OCI-LY7 (cell line): ENCODE results near the gene MED20. TPM values are rescaled to one million over a fixed set of nuclear protein-coding genes. Genes with fewer than 3 reads are reported as not detected.

ENCODE experiments used
- BruUV-seq: library from RNA; stranded (reverse); fragments of 400-500 nt; replicated peaks from 2 replicates; lab custom pipeline; 2021; lab: Mats Ljungman, UMichigan
- CTCF ChIA-PET: fragments of 300-600 bp; sonication (Branson Sonifier 250); formaldehyde crosslinking; loops from one replicate; lab custom pipeline; 2022; ENCODE audit warnings: antibody characterized with exemption; ENCODE audit not compliant: unreplicated experiment; lab: Charles Lee
- POLR2A ChIA-PET: fragments of 300-600 bp; sonication (Branson Sonifier 250); formaldehyde crosslinking; loops from one replicate; lab custom pipeline; 2022; ENCODE audit warnings: antibody characterized with exemption; lab: Charles Lee
- DNase-seq: peaks from one replicate; pipeline ENCODE4 v3.0.0-alpha.2; 2015; ENCODE audit warnings: low spot score
- H2AFZ ChIP-seq: fragments of 200-600 bp; sonication (generic), shearing (Covaris generic); 2 replicates; pipeline ENCODE4 v1.6.1; 2014; ENCODE audit warnings: mild to moderate bottlenecking, antibody characterized with exemption, low read length, moderate library complexity
- H3K27ac ChIP-seq: fragments of 200-600 bp; sonication (generic); 2 replicates; pipeline ENCODE4 v1.5.1; 2014; ENCODE audit warnings: mixed run types, low read depth, mild to moderate bottlenecking, moderate library complexity, low read length, inconsistent platforms; ENCODE audit not compliant: poor library complexity, severe bottlenecking
- H3K36me3 ChIP-seq: fragments of 200-600 bp; sonication (generic); 2 replicates; pipeline ENCODE4 v1.6.1; 2014; ENCODE audit warnings: mild to moderate bottlenecking, antibody characterized with exemption, low read length, moderate library complexity, mixed read lengths; ENCODE audit not compliant: insufficient read depth
- H3K4me1 ChIP-seq: fragments of 200-600 bp; sonication (generic); 2 replicates; pipeline ENCODE4 v1.5.1; 2014; ENCODE audit warnings: mild to moderate bottlenecking, low read length; ENCODE audit not compliant: insufficient read depth, poor library complexity, severe bottlenecking
- H3K4me2 ChIP-seq: fragments of 200-600 bp; sonication (generic); 2 replicates; pipeline ENCODE4 v1.6.1; 2014; ENCODE audit warnings: mild to moderate bottlenecking, low read length
- H3K4me3 ChIP-seq: fragments of 200-600 bp; sonication (generic); 2 replicates; pipeline ENCODE4 v1.5.1; 2014; ENCODE audit warnings: mild to moderate bottlenecking, low read depth, low read length; ENCODE audit not compliant: poor library complexity, severe bottlenecking
- H3K79me2 ChIP-seq: fragments of 200-600 bp; sonication (generic); 2 replicates; pipeline ENCODE4 v1.6.1; 2016; ENCODE audit warnings: low read depth, mild to moderate bottlenecking, low read length, moderate library complexity, mixed read lengths; ENCODE audit not compliant: insufficient read depth
- H3K9me2 ChIP-seq: fragments of 200-600 bp; sonication (generic); 2 replicates; pipeline ENCODE4 v1.6.1; 2016; ENCODE audit warnings: mild to moderate bottlenecking, low read length, mixed read lengths; ENCODE audit not compliant: insufficient read depth
- H3K9me3 ChIP-seq: fragments of 200-600 bp; sonication (generic); 2 replicates; pipeline ENCODE4 v1.6.1; 2014; ENCODE audit warnings: mild to moderate bottlenecking, mixed run types, low read length, mixed read lengths
- H4K20me1 ChIP-seq: fragments of 200-600 bp; sonication (generic); 2 replicates; pipeline ENCODE4 v1.6.1; 2014; ENCODE audit warnings: mild to moderate bottlenecking, antibody characterized with exemption, low read length, moderate library complexity, mixed read lengths; ENCODE audit not compliant: insufficient read depth
- EZH2phosphoT487 ChIP-seq: fragments of 200-600 bp; sonication (generic); IDR thresholded peaks from 2 replicates; pipeline ENCODE4 v1.6.1; 2018; ENCODE audit warnings: low read depth, borderline replicate concordance, mild to moderate bottlenecking, mixed run types, antibody characterized with exemption, low read length, moderate library complexity, mixed read lengths
- intact Hi-C: fragments of 100-400 bp; cut with micrococcal nuclease; formaldehyde crosslinking; loops from one replicate; pipeline ENCODE4 v1.10.0; 2022; ENCODE audit not compliant: unreplicated experiment
- total RNA-seq, 2 experiments: library from RNA; depleted of rRNA in 1 of 2; stranded (reverse); fragments of >200 nt in 1 of 2; shearing (Covaris generic) in 1 of 2; gene quantifications; 2 replicates each; pipeline ENCODE4 v1.2.3, GENCODE V29; 2014 to 2022
- TF ChIP-seq, protein P1 (sequence below): fragments of 200-600 bp; sonication (generic); conservative IDR thresholded peaks from 2 replicates; pipeline ENCODE4 v1.5.1; 2014; ENCODE audit warnings: mild to moderate bottlenecking, antibody characterized with exemption, low read length, moderate library complexity, mixed read lengths

MED20 gene
- total RNA-seq, 2 experiments from 2014 or later: 30.7 to 35.2 TPM

DNA sequence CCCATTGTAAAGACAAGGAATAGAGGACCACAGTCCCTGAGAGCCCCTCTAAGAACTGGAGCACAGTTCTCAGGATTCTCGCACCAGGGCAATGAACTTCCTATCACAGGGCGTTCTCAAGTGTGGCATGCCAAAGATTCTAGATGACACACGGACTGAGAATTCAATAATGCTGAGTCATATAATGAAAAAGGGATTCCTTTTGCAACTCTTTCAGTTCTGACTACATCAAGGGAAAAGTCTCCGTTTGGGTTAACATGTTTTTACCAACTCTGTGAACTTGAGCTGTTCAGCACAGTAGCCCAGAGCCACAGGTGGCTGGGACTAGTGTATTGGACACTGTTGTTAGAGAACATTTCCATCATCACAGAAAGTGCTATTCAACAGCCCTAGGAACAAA is 3.4 kb downstream of the MED20 start:
- Histone ChIP-seq H3K4me1 (peaks cover 12% of the 10 kb centered on the region), H3K79me2 (peaks cover 41% of the 10 kb centered on the region), H3K9me3 (no peaks in the 10 kb centered on the region), H4K20me1 (0 out of 2 replicates have a peak, but pooled peaks cover 7% of the 10 kb centered on the region), H3K4me2 (no peak overlapping the region), H2AFZ (no peak overlapping the region), H3K4me3 (no peak overlapping the region), H3K9me2 (no peaks in the 10 kb centered on the region), H3K36me3 (peaks cover 54% of the 10 kb centered on the region), H3K27ac (no peak overlapping the region)
- no peak for DNase-seq
- ChIA-PET CTCF (no interaction called here), POLR2A (no interaction called here)
- TF ChIP-seq, protein P1, sequence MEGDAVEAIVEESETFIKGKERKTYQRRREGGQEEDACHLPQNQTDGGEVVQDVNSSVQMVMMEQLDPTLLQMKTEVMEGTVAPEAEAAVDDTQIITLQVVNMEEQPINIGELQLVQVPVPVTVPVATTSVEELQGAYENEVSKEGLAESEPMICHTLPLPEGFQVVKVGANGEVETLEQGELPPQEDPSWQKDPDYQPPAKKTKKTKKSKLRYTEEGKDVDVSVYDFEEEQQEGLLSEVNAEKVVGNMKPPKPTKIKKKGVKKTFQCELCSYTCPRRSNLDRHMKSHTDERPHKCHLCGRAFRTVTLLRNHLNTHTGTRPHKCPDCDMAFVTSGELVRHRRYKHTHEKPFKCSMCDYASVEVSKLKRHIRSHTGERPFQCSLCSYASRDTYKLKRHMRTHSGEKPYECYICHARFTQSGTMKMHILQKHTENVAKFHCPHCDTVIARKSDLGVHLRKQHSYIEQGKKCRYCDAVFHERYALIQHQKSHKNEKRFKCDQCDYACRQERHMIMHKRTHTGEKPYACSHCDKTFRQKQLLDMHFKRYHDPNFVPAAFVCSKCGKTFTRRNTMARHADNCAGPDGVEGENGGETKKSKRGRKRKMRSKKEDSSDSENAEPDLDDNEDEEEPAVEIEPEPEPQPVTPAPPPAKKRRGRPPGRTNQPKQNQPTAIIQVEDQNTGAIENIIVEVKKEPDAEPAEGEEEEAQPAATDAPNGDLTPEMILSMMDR: no peak
- no peak for TF ChIP-seq EZH2phosphoT487
- BruUV-seq: no TSS peak
- intact Hi-C loops: no loop called here

DNA sequence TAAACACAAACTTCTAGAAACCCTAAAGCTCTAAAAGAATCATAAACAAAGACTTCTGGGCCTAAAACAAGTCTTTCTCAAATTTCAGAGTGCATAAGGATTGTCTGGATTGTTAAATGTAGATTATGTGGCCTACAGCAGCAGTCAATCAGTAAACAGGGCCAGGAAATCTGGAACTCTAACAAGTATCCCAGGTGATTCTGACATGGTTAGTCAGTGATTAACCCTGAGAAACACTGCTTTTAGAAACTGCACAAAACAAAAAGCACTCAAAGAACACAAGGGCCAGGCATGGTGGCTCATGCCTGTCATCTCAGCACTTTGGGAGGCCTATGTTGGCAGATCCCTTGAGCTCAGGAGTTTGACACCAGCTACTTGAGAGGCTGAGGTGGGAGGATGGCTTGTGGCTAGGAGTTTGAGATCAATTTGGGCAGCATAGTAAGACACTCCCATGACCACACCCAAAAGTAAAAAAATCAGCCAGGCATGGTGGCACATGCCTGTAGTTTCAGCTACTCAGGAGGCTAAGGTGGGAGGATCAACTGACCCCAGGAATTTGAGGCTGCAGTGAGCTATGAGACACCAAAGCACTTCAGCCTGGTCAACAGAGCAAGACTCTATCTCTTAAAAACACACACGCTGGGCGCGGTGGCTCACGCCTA is 5.9 kb downstream of the MED20 start:
- H3K79me2 ChIP-seq: peaks cover 20% of the 10 kb centered on the region
- intact Hi-C loops: loop anchor here (2.0 kb wide), 1 partner anchor 16 kb away; no protein-coding TSS in a partner anchor
- H3K36me3 ChIP-seq: peaks cover 68% of the 10 kb centered on the region
- no peak for DNase-seq
- no peaks in the 10 kb centered on the region for H4K20me1 ChIP-seq
- H3K9me3 ChIP-seq: no peaks in the 10 kb centered on the region
- H3K27ac ChIP-seq: no peak overlapping the region
- CTCF ChIA-PET: no interaction called here
- H3K9me2 ChIP-seq: no peaks in the 10 kb centered on the region
- POLR2A ChIA-PET: no interaction called here
- TF ChIP-seq EZH2phosphoT487: no peak
- TF ChIP-seq, protein P1: no peak
- peaks cover 10% of the 10 kb centered on the region for H3K4me1 ChIP-seq
- no peak overlapping the region for H3K4me2 ChIP-seq
- BruUV-seq: no TSS peak
- H2AFZ ChIP-seq: no peak overlapping the region
- H3K4me3 ChIP-seq: no peak overlapping the region

DNA sequence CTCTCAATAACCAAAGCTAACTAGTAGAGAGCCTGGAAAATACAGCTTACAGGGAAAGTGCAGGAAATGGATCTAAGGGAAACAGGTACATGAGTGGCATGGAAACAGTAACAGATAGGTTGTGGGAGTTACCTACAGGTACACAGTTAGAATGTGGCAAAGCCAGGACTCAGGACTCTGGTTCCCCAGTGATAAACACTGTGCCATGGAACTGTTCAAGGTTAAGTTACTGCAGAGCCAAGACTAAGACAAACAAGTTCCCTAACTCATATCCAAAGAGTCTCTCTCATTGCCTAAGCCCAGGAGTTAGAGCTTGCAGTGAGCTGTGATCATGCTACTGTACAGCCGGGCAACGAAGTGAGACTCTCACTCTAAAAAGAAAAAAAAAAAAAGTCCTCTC is 6.6 kb downstream of the MED20 start:
- ChIA-PET POLR2A (interaction anchor here (1.1 kb wide), 1 partner anchor 10 kb away, joined by 3 read pairs; no protein-coding TSS in a partner anchor), CTCF (no interaction called here)
- no peak for TF ChIP-seq EZH2phosphoT487
- TF ChIP-seq, protein P1: no peak
- Histone ChIP-seq H4K20me1 (no peaks in the 10 kb centered on the region), H3K27ac (no peak overlapping the region), H3K9me2 (no peaks in the 10 kb centered on the region), H3K79me2 (peaks cover 13% of the 10 kb centered on the region), H3K36me3 (peaks cover 75% of the 10 kb centered on the region), H3K4me2 (no peak overlapping the region), H2AFZ (no peak overlapping the region), H3K4me3 (no peak overlapping the region), H3K4me1 (peaks cover 3% of the 10 kb centered on the region), H3K9me3 (no peaks in the 10 kb centered on the region)
- BruUV-seq: no TSS peak
- DNase-seq: no peak
- intact Hi-C loops: loop anchor here (2.0 kb wide), 1 partner anchor 16 kb away; no protein-coding TSS in a partner anchor
